SK-N-SH treated with all-trans-retinoic acid at 6 μM for 48 hours (cell line): ENCODE measurements around the gene NCS1.

Source experiments
- ARNTL ChIP-seq: fragments of 450-650 bp; formaldehyde crosslinking; IDR thresholded peaks from 2 replicates; pipeline ENCODE4 v1.5.0; 2020; ENCODE audit warnings: low read depth, mild to moderate bottlenecking, moderate library complexity, borderline replicate concordance
- CREB5 ChIP-seq: fragments of 250-450 bp; sonication (Bioruptor Pico); IDR thresholded peaks from 2 replicates; pipeline ENCODE4 v1.5.1; 2020; ENCODE audit warnings: low read depth, mild to moderate bottlenecking, moderate library complexity
- ESRRG ChIP-seq: fragments of 250-450 bp; sonication (Bioruptor Pico); IDR thresholded peaks from 2 replicates; pipeline ENCODE4 v1.6.1; 2021; ENCODE audit warnings: mild to moderate bottlenecking
- PATZ1 ChIP-seq: fragments of 250-450 bp; sonication (Bioruptor Pico); IDR thresholded peaks from 2 replicates; pipeline ENCODE4 v1.8.0; 2020; ENCODE audit warnings: mild to moderate bottlenecking, moderate library complexity, borderline replicate concordance
- POU6F1 ChIP-seq: fragments of 250-450 bp; sonication (Bioruptor Pico); IDR thresholded peaks from 2 replicates; pipeline ENCODE4 v1.8.0; 2021; ENCODE audit warnings: low read depth, mild to moderate bottlenecking, moderate library complexity, borderline replicate concordance
- RARB ChIP-seq: fragments of 250-450 bp; sonication (Bioruptor Pico); IDR thresholded peaks from 2 replicates; pipeline ENCODE4 v1.8.0; 2021; ENCODE audit warnings: mild to moderate bottlenecking, moderate library complexity
- TCF4 ChIP-seq: fragments of 250-450 bp; sonication (Bioruptor Pico); IDR thresholded peaks from 2 replicates; pipeline ENCODE4 v1.8.0; 2021; ENCODE audit warnings: mild to moderate bottlenecking, moderate library complexity, borderline replicate concordance
- TSHZ2 ChIP-seq: fragments of 250-450 bp; sonication (Bioruptor Pico); IDR thresholded peaks from 2 replicates; pipeline ENCODE4 v1.5.0; 2020; ENCODE audit warnings: mild to moderate bottlenecking, moderate library complexity
- ZFP3 ChIP-seq: fragments of 250-450 bp; sonication (Bioruptor Pico); IDR thresholded peaks from 2 replicates; pipeline ENCODE4 v1.5.0; 2020; ENCODE audit warnings: mild to moderate bottlenecking, moderate library complexity
- ZFP30 ChIP-seq: fragments of 450-650 bp; formaldehyde crosslinking; IDR thresholded peaks from 2 replicates; pipeline ENCODE4 v1.5.0; 2022; ENCODE audit warnings: mild to moderate bottlenecking, moderate library complexity
- ZNF70 ChIP-seq: fragments of 450-650 bp; formaldehyde crosslinking; IDR thresholded peaks from 2 replicates; pipeline ENCODE4 v1.5.0; 2020; ENCODE audit warnings: mild to moderate bottlenecking, moderate library complexity

- TF ChIP-seq ZNF70 (CRISPR knock-in tag) (no peak), ZFP3 (CRISPR knock-in tag) (no peak), CREB5 (CRISPR knock-in tag) (no peak), RARB (CRISPR knock-in tag) (no peak), ARNTL (CRISPR knock-in tag) (no peak), TCF4 (CRISPR knock-in tag) (no peak), PATZ1 (CRISPR knock-in tag) (no peak), ESRRG (CRISPR knock-in tag) (no peak), TSHZ2 (CRISPR knock-in tag) (no peak), ZFP30 (CRISPR knock-in tag) (no peak), POU6F1 (no peak)
Measured at GRCh38 chr9:130147910-130148309, 24.3 kb upstream of the NCS1 start.
